HL-60 (cell line): Measurements from ENCODE around the gene ZNF667.

Experiments used
- POLR2AphosphoS5 ChIP-seq: IDR thresholded peaks from 2 replicates; pipeline ENCODE4 v1.6.1; 2012; ENCODE audit warnings: low read depth
- SPI1 ChIP-seq: IDR thresholded peaks from 2 replicates; pipeline ENCODE4 v1.6.1; 2012; ENCODE audit warnings: low read depth, mild to moderate bottlenecking, borderline replicate concordance
- TF ChIP-seq, protein P1 (sequence below): IDR thresholded peaks from one replicate; pipeline ENCODE4 v1.5.1; 2011; ENCODE audit warnings: low read length, control low read depth, inconsistent platforms; ENCODE audit not compliant: insufficient read depth
- TF ChIP-seq, protein P2 (sequence below): IDR thresholded peaks from 2 replicates; pipeline ENCODE4 v1.6.1; 2012; ENCODE audit warnings: low read depth; ENCODE audit not compliant: insufficient replicate concordance

DNA sequence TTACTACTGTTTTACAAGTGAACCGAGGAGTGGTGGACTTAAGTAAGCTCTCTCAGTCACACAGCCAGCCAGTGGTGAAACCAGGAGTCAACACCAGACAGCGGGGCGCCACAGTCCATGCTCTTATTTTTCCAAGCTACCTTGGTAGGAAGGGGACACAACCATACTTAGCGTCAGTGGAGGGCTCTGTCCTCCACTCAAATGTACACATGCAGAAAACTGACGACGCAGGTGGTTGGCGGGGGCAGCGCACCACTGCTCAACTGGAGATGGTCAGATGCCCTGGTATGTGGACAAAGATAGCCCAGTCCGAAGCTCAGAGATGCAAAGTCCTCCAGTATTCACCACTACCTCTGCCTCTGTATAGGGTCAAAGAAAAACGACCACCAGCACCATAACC is 1.1 kb downstream of the ZNF667 start:
- TF ChIP-seq, protein P1, sequence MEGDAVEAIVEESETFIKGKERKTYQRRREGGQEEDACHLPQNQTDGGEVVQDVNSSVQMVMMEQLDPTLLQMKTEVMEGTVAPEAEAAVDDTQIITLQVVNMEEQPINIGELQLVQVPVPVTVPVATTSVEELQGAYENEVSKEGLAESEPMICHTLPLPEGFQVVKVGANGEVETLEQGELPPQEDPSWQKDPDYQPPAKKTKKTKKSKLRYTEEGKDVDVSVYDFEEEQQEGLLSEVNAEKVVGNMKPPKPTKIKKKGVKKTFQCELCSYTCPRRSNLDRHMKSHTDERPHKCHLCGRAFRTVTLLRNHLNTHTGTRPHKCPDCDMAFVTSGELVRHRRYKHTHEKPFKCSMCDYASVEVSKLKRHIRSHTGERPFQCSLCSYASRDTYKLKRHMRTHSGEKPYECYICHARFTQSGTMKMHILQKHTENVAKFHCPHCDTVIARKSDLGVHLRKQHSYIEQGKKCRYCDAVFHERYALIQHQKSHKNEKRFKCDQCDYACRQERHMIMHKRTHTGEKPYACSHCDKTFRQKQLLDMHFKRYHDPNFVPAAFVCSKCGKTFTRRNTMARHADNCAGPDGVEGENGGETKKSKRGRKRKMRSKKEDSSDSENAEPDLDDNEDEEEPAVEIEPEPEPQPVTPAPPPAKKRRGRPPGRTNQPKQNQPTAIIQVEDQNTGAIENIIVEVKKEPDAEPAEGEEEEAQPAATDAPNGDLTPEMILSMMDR, result no peak
- no peak for TF ChIP-seq SPI1
- TF ChIP-seq, protein P2, sequence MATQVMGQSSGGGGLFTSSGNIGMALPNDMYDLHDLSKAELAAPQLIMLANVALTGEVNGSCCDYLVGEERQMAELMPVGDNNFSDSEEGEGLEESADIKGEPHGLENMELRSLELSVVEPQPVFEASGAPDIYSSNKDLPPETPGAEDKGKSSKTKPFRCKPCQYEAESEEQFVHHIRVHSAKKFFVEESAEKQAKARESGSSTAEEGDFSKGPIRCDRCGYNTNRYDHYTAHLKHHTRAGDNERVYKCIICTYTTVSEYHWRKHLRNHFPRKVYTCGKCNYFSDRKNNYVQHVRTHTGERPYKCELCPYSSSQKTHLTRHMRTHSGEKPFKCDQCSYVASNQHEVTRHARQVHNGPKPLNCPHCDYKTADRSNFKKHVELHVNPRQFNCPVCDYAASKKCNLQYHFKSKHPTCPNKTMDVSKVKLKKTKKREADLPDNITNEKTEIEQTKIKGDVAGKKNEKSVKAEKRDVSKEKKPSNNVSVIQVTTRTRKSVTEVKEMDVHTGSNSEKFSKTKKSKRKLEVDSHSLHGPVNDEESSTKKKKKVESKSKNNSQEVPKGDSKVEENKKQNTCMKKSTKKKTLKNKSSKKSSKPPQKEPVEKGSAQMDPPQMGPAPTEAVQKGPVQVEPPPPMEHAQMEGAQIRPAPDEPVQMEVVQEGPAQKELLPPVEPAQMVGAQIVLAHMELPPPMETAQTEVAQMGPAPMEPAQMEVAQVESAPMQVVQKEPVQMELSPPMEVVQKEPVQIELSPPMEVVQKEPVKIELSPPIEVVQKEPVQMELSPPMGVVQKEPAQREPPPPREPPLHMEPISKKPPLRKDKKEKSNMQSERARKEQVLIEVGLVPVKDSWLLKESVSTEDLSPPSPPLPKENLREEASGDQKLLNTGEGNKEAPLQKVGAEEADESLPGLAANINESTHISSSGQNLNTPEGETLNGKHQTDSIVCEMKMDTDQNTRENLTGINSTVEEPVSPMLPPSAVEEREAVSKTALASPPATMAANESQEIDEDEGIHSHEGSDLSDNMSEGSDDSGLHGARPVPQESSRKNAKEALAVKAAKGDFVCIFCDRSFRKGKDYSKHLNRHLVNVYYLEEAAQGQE, result no peak
- no peak for TF ChIP-seq POLR2AphosphoS5
